HCT116 (cell line): ENCODE data around the gene ABCC5.

Experiments
- EZH2 ChIP-seq: fragments of 200-600 bp; sonication (generic); IDR thresholded peaks from 2 replicates; pipeline ENCODE4 v1.6.1; 2017; ENCODE audit warnings: antibody characterized with exemption, mixed run types
- EZH2phosphoT487 ChIP-seq: fragments of 200-600 bp; IDR thresholded peaks from 2 replicates; pipeline ENCODE4 v1.6.1; 2018; ENCODE audit warnings: antibody characterized with exemption, borderline replicate concordance
- JUND ChIP-seq: IDR thresholded peaks from 2 replicates; pipeline ENCODE4 v1.6.1; 2012
- POLR2AphosphoS5 ChIP-seq: IDR thresholded peaks from 2 replicates; pipeline ENCODE4 v1.6.1; 2011; ENCODE audit warnings: mild to moderate bottlenecking, low read depth, low read length, moderate library complexity
- SP1 ChIP-seq: IDR thresholded peaks from 2 replicates; pipeline ENCODE4 v1.6.1; 2012; ENCODE audit warnings: low read depth
- TCF7L2 ChIP-seq: IDR thresholded peaks from 2 replicates; pipeline ENCODE4 v1.7.0; 2011; ENCODE audit warnings: borderline replicate concordance, inconsistent platforms; ENCODE audit not compliant: insufficient read depth, insufficient read length; ENCODE audit errors: extremely low read depth
- YY1 ChIP-seq: IDR thresholded peaks from 2 replicates; pipeline ENCODE4 v1.6.1; 2011; ENCODE audit warnings: low read length, low read depth, moderate library complexity, mild to moderate bottlenecking; ENCODE audit not compliant: insufficient replicate concordance; ENCODE audit errors: extremely low read depth
- ZNF274 ChIP-seq: fragments of 200-500 bp; sonication (Bioruptor generic); IDR thresholded peaks from 2 replicates; pipeline ENCODE4 v1.6.1; 2014; ENCODE audit warnings: mild to moderate bottlenecking, low read depth, low read length, inconsistent platforms
- TF ChIP-seq, protein P1 (sequence below), 3 experiments: fragments of 200-600 bp in 1 of 3; sonication (generic) in 1 of 3; IDR thresholded peaks in 2 of 3; conservative IDR thresholded peaks in 1 of 3; 2 replicates each; pipeline ENCODE4 v1.5.1; 2012 to 2017; ENCODE audit warnings: low read depth in 2 of 3, low read length in 2 of 3, antibody characterized with exemption in 1 of 3, borderline replicate concordance in 1 of 3, control low read depth in 1 of 3, mild to moderate bottlenecking in 1 of 3, mixed read lengths in 1 of 3, mixed run types in 1 of 3, moderate library complexity in 1 of 3; ENCODE audit not compliant: insufficient read depth in 1 of 3
- TF ChIP-seq, protein P2 (sequence below): IDR thresholded peaks from 2 replicates; pipeline ENCODE4 v1.6.1; 2012
- TF ChIP-seq, protein P3 (sequence below): IDR thresholded peaks from 2 replicates; pipeline ENCODE4 v1.6.1; 2012; ENCODE audit warnings: low read depth
- TF ChIP-seq, protein P4 (sequence below): IDR thresholded peaks from 2 replicates; pipeline ENCODE4 v1.6.1; 2011; ENCODE audit warnings: mild to moderate bottlenecking, low read length, moderate library complexity; ENCODE audit not compliant: insufficient replicate concordance; ENCODE audit errors: extremely low read depth
- TF ChIP-seq, protein P5 (sequence below): IDR thresholded peaks from 2 replicates; pipeline ENCODE4 v1.6.1; 2012

DNA sequence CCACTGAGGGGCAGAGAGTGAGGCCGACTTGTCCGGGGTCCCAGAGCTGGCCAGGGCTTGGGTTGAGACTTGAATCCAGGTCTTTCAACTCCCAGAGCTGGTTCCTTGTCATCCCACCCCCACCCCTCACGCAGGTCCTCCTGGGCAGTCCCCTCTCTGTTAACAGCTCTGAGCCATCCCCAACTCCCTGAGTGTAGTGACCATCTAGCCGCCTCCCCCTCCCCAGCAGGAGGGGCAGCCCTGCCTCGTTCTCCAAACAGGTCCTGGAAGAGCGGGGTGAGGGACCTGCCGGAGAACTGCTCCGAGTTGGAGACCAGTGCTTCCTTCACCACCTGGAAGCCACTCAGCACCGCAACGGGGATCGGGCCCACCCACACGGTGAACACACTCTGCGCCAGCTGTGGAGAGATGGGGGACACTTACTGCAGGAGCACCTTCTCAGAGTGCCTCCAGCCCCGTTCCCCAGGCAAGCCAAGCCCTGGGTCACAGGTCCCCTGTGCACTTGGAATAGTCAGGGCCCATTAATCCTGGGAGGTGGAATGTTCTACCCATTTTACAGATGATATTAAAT lies 108.6 kb downstream of the ABCC5 start:
- TF ChIP-seq, protein P1, sequence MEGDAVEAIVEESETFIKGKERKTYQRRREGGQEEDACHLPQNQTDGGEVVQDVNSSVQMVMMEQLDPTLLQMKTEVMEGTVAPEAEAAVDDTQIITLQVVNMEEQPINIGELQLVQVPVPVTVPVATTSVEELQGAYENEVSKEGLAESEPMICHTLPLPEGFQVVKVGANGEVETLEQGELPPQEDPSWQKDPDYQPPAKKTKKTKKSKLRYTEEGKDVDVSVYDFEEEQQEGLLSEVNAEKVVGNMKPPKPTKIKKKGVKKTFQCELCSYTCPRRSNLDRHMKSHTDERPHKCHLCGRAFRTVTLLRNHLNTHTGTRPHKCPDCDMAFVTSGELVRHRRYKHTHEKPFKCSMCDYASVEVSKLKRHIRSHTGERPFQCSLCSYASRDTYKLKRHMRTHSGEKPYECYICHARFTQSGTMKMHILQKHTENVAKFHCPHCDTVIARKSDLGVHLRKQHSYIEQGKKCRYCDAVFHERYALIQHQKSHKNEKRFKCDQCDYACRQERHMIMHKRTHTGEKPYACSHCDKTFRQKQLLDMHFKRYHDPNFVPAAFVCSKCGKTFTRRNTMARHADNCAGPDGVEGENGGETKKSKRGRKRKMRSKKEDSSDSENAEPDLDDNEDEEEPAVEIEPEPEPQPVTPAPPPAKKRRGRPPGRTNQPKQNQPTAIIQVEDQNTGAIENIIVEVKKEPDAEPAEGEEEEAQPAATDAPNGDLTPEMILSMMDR (IDR thresholded peaks at IDR 0.05 in 2 of 3, conservative IDR thresholded peaks at IDR 0.05 in 1 of 3; ENCODE audit: borderline replicate concordance in 1 of 3, insufficient read depth in 1 of 3, low read depth in 2 of 3, low read length in 2 of 3): no peak
- no peak for TF ChIP-seq EZH2
- TF ChIP-seq SP1: no peak
- no peak for TF ChIP-seq JUND
- TF ChIP-seq EZH2phosphoT487: no peak
- TF ChIP-seq, protein P2, sequence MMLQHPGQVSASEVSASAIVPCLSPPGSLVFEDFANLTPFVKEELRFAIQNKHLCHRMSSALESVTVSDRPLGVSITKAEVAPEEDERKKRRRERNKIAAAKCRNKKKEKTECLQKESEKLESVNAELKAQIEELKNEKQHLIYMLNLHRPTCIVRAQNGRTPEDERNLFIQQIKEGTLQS: no peak
- TF ChIP-seq YY1: no peak
- no peak for TF ChIP-seq ZNF274
- TF ChIP-seq, protein P3, sequence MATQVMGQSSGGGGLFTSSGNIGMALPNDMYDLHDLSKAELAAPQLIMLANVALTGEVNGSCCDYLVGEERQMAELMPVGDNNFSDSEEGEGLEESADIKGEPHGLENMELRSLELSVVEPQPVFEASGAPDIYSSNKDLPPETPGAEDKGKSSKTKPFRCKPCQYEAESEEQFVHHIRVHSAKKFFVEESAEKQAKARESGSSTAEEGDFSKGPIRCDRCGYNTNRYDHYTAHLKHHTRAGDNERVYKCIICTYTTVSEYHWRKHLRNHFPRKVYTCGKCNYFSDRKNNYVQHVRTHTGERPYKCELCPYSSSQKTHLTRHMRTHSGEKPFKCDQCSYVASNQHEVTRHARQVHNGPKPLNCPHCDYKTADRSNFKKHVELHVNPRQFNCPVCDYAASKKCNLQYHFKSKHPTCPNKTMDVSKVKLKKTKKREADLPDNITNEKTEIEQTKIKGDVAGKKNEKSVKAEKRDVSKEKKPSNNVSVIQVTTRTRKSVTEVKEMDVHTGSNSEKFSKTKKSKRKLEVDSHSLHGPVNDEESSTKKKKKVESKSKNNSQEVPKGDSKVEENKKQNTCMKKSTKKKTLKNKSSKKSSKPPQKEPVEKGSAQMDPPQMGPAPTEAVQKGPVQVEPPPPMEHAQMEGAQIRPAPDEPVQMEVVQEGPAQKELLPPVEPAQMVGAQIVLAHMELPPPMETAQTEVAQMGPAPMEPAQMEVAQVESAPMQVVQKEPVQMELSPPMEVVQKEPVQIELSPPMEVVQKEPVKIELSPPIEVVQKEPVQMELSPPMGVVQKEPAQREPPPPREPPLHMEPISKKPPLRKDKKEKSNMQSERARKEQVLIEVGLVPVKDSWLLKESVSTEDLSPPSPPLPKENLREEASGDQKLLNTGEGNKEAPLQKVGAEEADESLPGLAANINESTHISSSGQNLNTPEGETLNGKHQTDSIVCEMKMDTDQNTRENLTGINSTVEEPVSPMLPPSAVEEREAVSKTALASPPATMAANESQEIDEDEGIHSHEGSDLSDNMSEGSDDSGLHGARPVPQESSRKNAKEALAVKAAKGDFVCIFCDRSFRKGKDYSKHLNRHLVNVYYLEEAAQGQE: no peak
- TF ChIP-seq, protein P4, sequence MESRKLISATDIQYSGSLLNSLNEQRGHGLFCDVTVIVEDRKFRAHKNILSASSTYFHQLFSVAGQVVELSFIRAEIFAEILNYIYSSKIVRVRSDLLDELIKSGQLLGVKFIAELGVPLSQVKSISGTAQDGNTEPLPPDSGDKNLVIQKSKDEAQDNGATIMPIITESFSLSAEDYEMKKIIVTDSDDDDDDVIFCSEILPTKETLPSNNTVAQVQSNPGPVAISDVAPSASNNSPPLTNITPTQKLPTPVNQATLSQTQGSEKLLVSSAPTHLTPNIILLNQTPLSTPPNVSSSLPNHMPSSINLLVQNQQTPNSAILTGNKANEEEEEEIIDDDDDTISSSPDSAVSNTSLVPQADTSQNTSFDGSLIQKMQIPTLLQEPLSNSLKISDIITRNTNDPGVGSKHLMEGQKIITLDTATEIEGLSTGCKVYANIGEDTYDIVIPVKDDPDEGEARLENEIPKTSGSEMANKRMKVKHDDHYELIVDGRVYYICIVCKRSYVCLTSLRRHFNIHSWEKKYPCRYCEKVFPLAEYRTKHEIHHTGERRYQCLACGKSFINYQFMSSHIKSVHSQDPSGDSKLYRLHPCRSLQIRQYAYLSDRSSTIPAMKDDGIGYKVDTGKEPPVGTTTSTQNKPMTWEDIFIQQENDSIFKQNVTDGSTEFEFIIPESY: no peak
- TF ChIP-seq, protein P5, sequence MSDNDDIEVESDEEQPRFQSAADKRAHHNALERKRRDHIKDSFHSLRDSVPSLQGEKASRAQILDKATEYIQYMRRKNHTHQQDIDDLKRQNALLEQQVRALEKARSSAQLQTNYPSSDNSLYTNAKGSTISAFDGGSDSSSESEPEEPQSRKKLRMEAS: no peak
- no peak for TF ChIP-seq TCF7L2
- TF ChIP-seq POLR2AphosphoS5: no peak
